MCF 10A (cell line): ENCODE results near the gene AGBL1. TPM values are rescaled to one million over a fixed set of nuclear protein-coding genes. Genes with fewer than 3 reads are reported as not detected.
"Not testable (repeated sequence)": the region's sequence is repeated elsewhere in the genome, so short reads cannot be mapped to it uniquely, and the experiment has no call there.

Experiments used
- BruUV-seq: library from RNA; stranded (reverse); fragments of 400-500 nt; replicated peaks from 2 replicates; lab custom pipeline; 2021; lab: Mats Ljungman, UMichigan
- CTCF ChIA-PET: fragments of 300-600 bp; sonication (Branson Sonifier 250); formaldehyde crosslinking; extraction: SDS; loops from one replicate; lab custom pipeline; 2021; ENCODE audit warnings: antibody characterized with exemption, inconsistent platforms; lab: Yijun Ruan, JAX
- POLR2A ChIA-PET: fragments of 300-600, 350-650 bp; sonication (Branson Sonifier 250); formaldehyde crosslinking; extraction: SDS; loops from one replicate; lab custom pipeline; 2020; ENCODE audit warnings: antibody characterized with exemption, inconsistent platforms; lab: Yijun Ruan, JAX
- DNase-seq: peaks from one replicate; pipeline ENCODE4 v3.0.0-alpha.2; 2018; ENCODE audit not compliant: unreplicated experiment
- H3K27ac Mint-ChIP-seq: one replicate; pipeline ENCODE4 v1.8.0; 2022; ENCODE audit warnings: mild to moderate bottlenecking, low read depth, mixed read lengths; ENCODE audit not compliant: unreplicated experiment
- H3K27me3 Mint-ChIP-seq: one replicate; pipeline ENCODE4 v1.8.0; 2022; ENCODE audit warnings: mixed read lengths; ENCODE audit not compliant: insufficient read depth, unreplicated experiment
- H3K36me3 Mint-ChIP-seq: one replicate; pipeline ENCODE4 v1.8.0; 2022; ENCODE audit warnings: mild to moderate bottlenecking, moderate library complexity, mixed read lengths; ENCODE audit not compliant: insufficient read depth, unreplicated experiment
- H3K4me1 Mint-ChIP-seq: one replicate; pipeline ENCODE4 v1.8.0; 2022; ENCODE audit warnings: mixed read lengths; ENCODE audit not compliant: insufficient read depth, unreplicated experiment
- H3K4me3 Mint-ChIP-seq: one replicate; pipeline ENCODE4 v1.8.0; 2022; ENCODE audit warnings: mild to moderate bottlenecking, moderate library complexity, mixed read lengths; ENCODE audit not compliant: unreplicated experiment
- H3K9me3 Mint-ChIP-seq: one replicate; pipeline ENCODE4 v1.8.0; 2022; ENCODE audit warnings: mixed read lengths; ENCODE audit not compliant: unreplicated experiment
- CTCF ChIP-seq: fragments of 200-600 bp; IDR thresholded peaks from one replicate; pipeline ENCODE4 v1.8.0; 2022; ENCODE audit warnings: antibody characterized with exemption, mild to moderate bottlenecking; ENCODE audit not compliant: unreplicated experiment
- intact Hi-C: fragments of 100-400 bp; cut with micrococcal nuclease; formaldehyde crosslinking; loops from 2 replicates; pipeline ENCODE4 v1.14.1; 2022
- total RNA-seq: library from RNA; stranded (reverse); gene quantifications from 2 replicates; pipeline ENCODE4 v1.2.3, GENCODE V29; 2022

The AGBL1 gene
- total RNA-seq, 1 experiment from 2014 or later, result not detected

GRCh38 chr15:86506401-86506800 lies 426.7 kb downstream of the AGBL1 start:
- CTCF ChIA-PET, result interaction anchor here (0.7 kb wide), 1 partner anchor 55 kb away, joined by 3 read pairs; no protein-coding TSS in a partner anchor
- intact Hi-C loops, result no loop called here
- Mint-ChIP-seq H3K9me3 (peaks cover 15% of the 10 kb centered on the region), H3K4me1 (no peaks in the 10 kb centered on the region), H3K27ac (no peak overlapping the region), H3K36me3 (no peaks in the 10 kb centered on the region), H3K27me3 (no peaks in the 10 kb centered on the region), H3K4me3 (no peak overlapping the region)
- POLR2A ChIA-PET, result no interaction called here
- no peak for DNase-seq
- BruUV-seq, result no TSS peak
- no peak for TF ChIP-seq CTCF

- Mint-ChIP-seq H3K27ac (no peak overlapping the region), H3K9me3 (no peaks in the 10 kb centered on the region), H3K27me3 (no peaks in the 10 kb centered on the region), H3K4me3 (no peak overlapping the region), H3K36me3 (no peaks in the 10 kb centered on the region), H3K4me1 (no peaks in the 10 kb centered on the region)
- POLR2A ChIA-PET, result no interaction called here
- TF ChIP-seq CTCF, result no peak
- CTCF ChIA-PET, result no interaction called here
- no TSS peak for BruUV-seq
- no peak for DNase-seq
- intact Hi-C loops, result no loop called here
These were observed 436.0 kb downstream of the AGBL1 start for GRCh38 chr15:86515625-86516024.

- no peak overlapping the region for H3K4me3 Mint-ChIP-seq
- no peak for TF ChIP-seq CTCF
- no peaks in the 10 kb centered on the region for H3K9me3 Mint-ChIP-seq
- H3K4me1 Mint-ChIP-seq, result no peaks in the 10 kb centered on the region
- intact Hi-C loops, result no loop called here
- ChIA-PET POLR2A (no interaction called here), CTCF (interaction anchor here (1.4 kb wide), 1 partner anchor 11 kb away, joined by 3 read pairs; no protein-coding TSS in a partner anchor)
- H3K27ac Mint-ChIP-seq, result no peak overlapping the region
- H3K27me3 Mint-ChIP-seq, result no peaks in the 10 kb centered on the region
- H3K36me3 Mint-ChIP-seq, result no peaks in the 10 kb centered on the region
- no TSS peak for BruUV-seq
- peak; percentile 28 for DNase-seq
These were observed 443.1 kb downstream of the AGBL1 start for GRCh38 chr15:86522721-86523120.

GRCh38 chr15:86526938-86527690 lies 447.4 kb downstream of the AGBL1 start:
- intact Hi-C loops, result no loop called here

GRCh38 chr15:86528094-86528493 lies 448.4 kb downstream of the AGBL1 start:
- H3K9me3 Mint-ChIP-seq, CTCF ChIA-PET, H3K4me1 Mint-ChIP-seq, POLR2A ChIA-PET, H3K36me3 Mint-ChIP-seq, DNase-seq, H3K4me3 Mint-ChIP-seq, H3K27me3 Mint-ChIP-seq, H3K27ac Mint-ChIP-seq, intact Hi-C loops, BruUV-seq: not testable (repeated sequence)

More at GRCh38 chr15:86526938-86527690, 447.4 kb downstream of the AGBL1 start:
- ChIA-PET POLR2A (no interaction called here), CTCF (interaction anchor here (0.7 kb wide), 1 partner anchor 264 kb away, joined by 3 read pairs; no protein-coding TSS in a partner anchor)
- BruUV-seq, result no TSS peak
- Mint-ChIP-seq H3K4me3 (no peak overlapping the region), H3K27me3 (no peaks in the 10 kb centered on the region), H3K36me3 (no peaks in the 10 kb centered on the region), H3K27ac (no peak overlapping the region), H3K9me3 (no peaks in the 10 kb centered on the region), H3K4me1 (no peaks in the 10 kb centered on the region)
- no peak for TF ChIP-seq CTCF
- DNase-seq, result no peak
